HFF-Myc (cell line): ENCODE results near the gene TBC1D5.

Source experiments
- DNase-seq: peaks from one replicate; pipeline ENCODE4 v3.0.0-alpha.2; 2011; ENCODE audit warnings: low read depth; ENCODE audit errors: extremely low read depth
- H3K4me3 ChIP-seq: replicated peaks from 2 replicates; pipeline ENCODE4 v1.5.1; 2011; ENCODE audit warnings: low read depth, mild to moderate bottlenecking, control low read depth, low read length
- CTCF ChIP-seq: IDR thresholded peaks from 2 replicates; pipeline ENCODE4 v1.5.1; 2012; ENCODE audit warnings: mild to moderate bottlenecking, low read depth, low read length, control low read depth; ENCODE audit errors: missing control alignments

Gene TBC1D5

DNA sequence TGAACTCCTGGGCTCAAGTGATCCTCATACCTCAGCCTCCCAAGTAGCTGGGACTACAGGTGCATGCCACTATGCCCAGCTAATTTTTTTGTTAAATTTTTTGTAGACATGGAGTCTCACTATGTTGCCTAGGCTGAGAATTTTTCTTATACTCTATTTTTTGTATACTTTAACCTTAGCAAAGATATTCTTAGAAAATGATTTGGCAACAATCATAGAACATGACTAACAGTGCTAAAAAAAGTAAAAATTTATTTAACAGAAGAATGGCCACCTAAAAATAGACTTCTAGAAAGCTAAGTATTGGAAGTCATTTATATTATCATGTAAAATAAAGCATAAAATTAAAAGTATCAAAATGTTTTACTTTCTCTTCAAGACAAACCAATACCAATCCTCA is 535.4 kb downstream of the TBC1D5 start:
- TF ChIP-seq CTCF: no peak
- no peak overlapping the region for H3K4me3 ChIP-seq
- no peak for DNase-seq

DNA sequence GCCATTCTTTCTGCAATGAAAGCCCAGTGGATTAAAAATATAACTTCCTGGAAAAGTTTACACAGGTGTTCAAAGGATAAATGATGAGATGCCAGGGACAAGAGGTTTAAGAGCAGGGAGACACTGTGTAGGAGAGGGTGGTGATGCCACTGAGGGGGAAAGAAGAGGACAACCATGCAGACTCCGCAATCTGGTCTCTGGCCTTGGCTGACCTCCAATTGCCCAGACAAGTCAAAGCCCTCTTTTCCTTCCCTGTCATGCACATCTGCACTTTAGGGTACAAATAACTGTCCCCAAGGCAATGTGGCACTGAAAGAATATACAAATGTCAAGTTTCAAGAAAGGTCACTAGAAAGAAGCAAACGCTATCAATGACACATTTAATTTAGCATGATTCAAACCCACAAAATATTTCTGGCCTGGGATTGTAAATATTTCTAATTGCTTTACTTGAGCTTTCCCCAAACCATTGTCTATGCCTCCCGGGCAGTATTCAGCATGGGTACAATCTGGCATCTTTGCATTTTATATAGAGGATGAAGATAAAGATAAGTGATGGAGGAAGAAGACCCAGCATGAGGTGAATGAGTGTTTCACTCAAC is 538.3 kb downstream of the TBC1D5 start:
- H3K4me3 ChIP-seq: no peak overlapping the region
- DNase-seq: no peak
- TF ChIP-seq CTCF: no peak

DNA sequence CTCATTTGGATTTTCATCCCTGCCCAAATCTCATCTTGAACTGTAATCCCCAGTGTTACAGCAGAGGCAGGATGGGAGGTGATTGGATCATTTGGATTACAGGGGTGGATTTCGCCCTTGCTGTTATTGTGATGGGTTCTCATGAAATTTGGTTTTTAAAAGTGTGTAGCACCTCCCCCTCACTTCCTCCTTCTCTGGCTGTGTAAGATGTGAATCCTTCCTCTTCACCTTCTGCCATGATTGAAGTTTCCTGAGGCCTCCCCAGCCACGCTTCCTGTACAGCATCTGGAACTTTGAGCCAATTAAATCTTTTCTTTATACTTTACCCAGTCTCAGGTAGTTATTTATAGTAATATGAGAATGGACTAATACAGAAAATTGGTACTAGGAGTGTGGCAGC is 540.9 kb downstream of the TBC1D5 start:
- no peak for DNase-seq
- TF ChIP-seq CTCF: no peak
- no peak overlapping the region for H3K4me3 ChIP-seq

DNA sequence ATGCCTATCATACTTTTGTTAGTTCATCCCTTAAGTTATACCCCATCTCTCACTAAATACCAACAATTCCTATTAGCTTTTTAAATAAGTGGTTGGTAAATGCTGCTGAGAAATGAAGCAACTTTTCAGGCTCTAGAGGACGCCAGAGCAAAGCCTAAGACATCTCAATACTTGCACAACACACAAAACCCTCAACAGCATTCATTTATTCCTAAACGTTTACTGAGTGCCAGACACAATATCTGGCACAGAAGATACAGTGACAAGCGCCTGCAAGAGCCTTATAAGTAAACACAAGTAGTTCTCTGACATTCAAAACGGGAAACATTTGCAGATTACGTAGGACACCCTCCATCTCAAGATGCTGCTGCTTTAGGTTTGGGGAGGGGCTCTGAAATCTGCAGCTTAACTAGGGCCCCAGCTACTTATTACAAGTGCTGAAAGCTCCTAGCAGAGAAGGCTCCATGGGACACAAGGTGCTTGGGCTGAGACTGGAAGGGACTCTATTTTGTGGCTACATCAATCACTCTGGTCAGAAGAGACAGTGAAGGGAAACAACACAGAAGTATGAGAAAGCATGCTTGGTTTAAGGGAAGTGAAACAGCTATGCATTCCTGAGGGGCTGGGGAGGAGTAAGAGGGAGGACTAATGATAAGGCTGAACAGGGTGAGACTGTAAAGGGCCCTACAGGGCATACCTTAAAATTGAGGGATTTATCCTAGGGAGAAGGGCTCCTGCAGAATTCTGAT is 546.4 kb downstream of the TBC1D5 start:
- DNase-seq: no peak
- no peak for TF ChIP-seq CTCF
- no peak overlapping the region for H3K4me3 ChIP-seq

DNA sequence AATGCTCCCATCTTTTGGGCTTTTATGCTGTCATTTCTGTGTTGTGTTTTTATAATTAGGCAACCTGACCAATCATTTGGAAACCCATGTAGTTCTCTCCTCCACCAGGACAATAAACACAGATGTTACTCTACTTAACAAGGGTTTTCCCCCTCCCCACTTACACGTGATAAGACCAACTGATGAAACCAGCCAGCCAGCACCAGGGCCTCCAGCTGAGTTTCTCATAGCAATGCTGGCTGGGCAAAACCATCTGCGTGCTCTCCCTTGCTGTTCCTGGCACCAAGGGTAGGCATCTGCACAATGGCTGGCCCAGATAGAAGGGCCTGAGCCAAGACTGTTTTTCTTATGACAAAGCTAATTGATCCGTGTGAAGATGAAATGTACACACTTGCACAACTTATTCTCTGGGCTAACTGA is 547.2 kb downstream of the TBC1D5 start:
- no peak for DNase-seq
- no peak for TF ChIP-seq CTCF
- no peak overlapping the region for H3K4me3 ChIP-seq

DNA sequence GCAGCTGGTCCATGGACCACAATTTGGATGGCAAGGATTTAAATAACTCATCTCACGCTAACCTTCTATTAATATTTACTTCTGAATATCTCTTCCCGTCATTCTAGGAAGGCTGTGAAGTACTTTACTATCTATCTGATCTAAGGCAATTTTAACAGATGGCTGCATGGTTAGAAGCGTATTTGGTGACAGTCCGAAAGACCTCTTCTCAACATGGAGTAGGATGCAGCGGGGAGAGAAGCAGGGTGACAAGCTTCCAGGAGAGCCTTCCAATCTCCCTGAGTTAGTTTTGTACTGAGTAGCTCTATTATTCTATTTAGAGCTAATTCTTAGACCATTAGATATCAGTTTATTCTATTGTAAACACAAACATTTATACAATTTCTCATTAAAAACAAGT is 548.3 kb downstream of the TBC1D5 start:
- no peak overlapping the region for H3K4me3 ChIP-seq
- no peak for DNase-seq
- no peak for TF ChIP-seq CTCF
